ENCODE results near the gene S100Z.
"Not testable (repeated sequence)": the region's sequence is repeated elsewhere in the genome, so short reads cannot be mapped to it uniquely, and the experiment has no call there.

Gene S100Z

DNA sequence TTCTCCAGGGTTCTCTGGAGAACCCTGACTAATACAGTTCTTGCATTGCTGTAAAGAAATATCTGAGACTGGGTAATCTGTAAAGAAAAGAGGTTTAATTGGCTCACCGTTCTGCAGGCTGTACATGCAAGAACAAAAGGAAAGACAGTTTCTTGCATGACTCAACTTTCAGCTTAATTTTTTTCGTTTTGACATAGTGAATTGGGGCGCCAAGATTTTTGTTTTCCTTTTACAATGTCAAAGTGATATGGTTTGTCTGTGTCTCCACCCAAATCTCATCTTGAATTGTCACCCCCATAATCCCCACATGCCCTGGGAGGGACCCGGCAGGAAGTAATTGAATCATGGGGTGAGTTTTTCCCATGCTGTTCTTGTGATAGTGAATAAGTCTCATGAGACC lies 91.2 kb downstream of the S100Z start:
- TF ChIP-seq, protein P1, sequence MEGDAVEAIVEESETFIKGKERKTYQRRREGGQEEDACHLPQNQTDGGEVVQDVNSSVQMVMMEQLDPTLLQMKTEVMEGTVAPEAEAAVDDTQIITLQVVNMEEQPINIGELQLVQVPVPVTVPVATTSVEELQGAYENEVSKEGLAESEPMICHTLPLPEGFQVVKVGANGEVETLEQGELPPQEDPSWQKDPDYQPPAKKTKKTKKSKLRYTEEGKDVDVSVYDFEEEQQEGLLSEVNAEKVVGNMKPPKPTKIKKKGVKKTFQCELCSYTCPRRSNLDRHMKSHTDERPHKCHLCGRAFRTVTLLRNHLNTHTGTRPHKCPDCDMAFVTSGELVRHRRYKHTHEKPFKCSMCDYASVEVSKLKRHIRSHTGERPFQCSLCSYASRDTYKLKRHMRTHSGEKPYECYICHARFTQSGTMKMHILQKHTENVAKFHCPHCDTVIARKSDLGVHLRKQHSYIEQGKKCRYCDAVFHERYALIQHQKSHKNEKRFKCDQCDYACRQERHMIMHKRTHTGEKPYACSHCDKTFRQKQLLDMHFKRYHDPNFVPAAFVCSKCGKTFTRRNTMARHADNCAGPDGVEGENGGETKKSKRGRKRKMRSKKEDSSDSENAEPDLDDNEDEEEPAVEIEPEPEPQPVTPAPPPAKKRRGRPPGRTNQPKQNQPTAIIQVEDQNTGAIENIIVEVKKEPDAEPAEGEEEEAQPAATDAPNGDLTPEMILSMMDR (IDR thresholded peaks at IDR 0.05) = no peak
- no peaks in the 10 kb centered on the region for H3K9me3 ChIP-seq
- no peak overlapping the region for H3K27ac ChIP-seq
- H3K27me3 ChIP-seq = no peaks in the 10 kb centered on the region
- no peaks in the 10 kb centered on the region for H3K4me1 ChIP-seq
- H3K4me3 ChIP-seq = no peak overlapping the region
- H3K36me3 ChIP-seq = no peaks in the 10 kb centered on the region
- intact Hi-C loops (cut with DNase I; ENCODE audit: low total_unique reads) = no loop called here
- no peak for DNase-seq

GRCh38 chr5:76941442-76941841 lies 91.6 kb downstream of the S100Z start:
- H3K4me1 ChIP-seq = no peaks in the 10 kb centered on the region
- no peaks in the 10 kb centered on the region for H3K27me3 ChIP-seq
- no peak for DNase-seq
- H3K9me3 ChIP-seq = no peaks in the 10 kb centered on the region
- H3K27ac ChIP-seq = no peak overlapping the region
- intact Hi-C loops (cut with DNase I; ENCODE audit: low total_unique reads) = no loop called here
- no peaks in the 10 kb centered on the region for H3K36me3 ChIP-seq
- TF ChIP-seq, protein P1 (IDR thresholded peaks at IDR 0.05) = no peak
- H3K4me3 ChIP-seq = no peak overlapping the region

DNA sequence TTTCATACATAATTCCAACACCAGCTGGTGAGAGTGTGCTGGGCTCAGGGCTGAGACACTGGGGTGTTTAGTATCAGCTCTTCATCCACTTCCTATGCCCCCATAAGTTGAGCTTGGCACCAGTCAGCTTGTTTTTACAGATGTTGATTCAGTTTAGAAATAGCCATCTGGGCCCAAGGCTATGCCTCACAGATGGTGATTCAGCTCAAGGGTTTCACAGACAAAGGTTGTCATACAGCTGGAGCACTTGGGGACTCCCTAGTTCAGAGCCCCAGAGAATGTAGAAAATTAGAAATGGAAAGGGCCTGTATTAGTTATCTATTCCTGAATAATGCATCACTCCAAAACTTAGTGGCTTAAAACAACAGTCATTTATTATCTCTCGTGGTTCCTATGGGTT lies 92.8 kb downstream of the S100Z start:
- H3K4me3 ChIP-seq = no peak overlapping the region
- no peaks in the 10 kb centered on the region for H3K27me3 ChIP-seq
- no peaks in the 10 kb centered on the region for H3K4me1 ChIP-seq
- DNase-seq = no peak
- H3K9me3 ChIP-seq = no peaks in the 10 kb centered on the region
- TF ChIP-seq, protein P1 (IDR thresholded peaks at IDR 0.05) = no peak
- no peaks in the 10 kb centered on the region for H3K36me3 ChIP-seq
- intact Hi-C loops (cut with DNase I; ENCODE audit: low total_unique reads) = no loop called here
- no peak overlapping the region for H3K27ac ChIP-seq

GRCh38 chr5:76943006-76943405 lies 93.2 kb downstream of the S100Z start:
- Histone ChIP-seq H3K9me3 (no peaks in the 10 kb centered on the region), H3K27ac (no peak overlapping the region), H3K4me3 (no peak overlapping the region), H3K27me3 (no peaks in the 10 kb centered on the region), H3K4me1 (no peaks in the 10 kb centered on the region), H3K36me3 (no peaks in the 10 kb centered on the region)
- TF ChIP-seq, protein P1 (IDR thresholded peaks at IDR 0.05) = no peak
- DNase-seq = no peak
- intact Hi-C loops (cut with DNase I; ENCODE audit: low total_unique reads) = no loop called here

- Histone ChIP-seq H3K9me3 (no peaks in the 10 kb centered on the region), H3K4me3 (no peak overlapping the region), H3K4me1 (no peaks in the 10 kb centered on the region), H3K36me3 (no peaks in the 10 kb centered on the region), H3K27me3 (no peaks in the 10 kb centered on the region), H3K27ac (no peak overlapping the region)
- DNase-seq = no peak
- TF ChIP-seq, protein P1 (IDR thresholded peaks at IDR 0.05) = no peak
- intact Hi-C loops (cut with DNase I; ENCODE audit: low total_unique reads) = no loop called here
Observed at GRCh38 chr5:76944638-76945037, 94.8 kb downstream of the S100Z start.

DNA sequence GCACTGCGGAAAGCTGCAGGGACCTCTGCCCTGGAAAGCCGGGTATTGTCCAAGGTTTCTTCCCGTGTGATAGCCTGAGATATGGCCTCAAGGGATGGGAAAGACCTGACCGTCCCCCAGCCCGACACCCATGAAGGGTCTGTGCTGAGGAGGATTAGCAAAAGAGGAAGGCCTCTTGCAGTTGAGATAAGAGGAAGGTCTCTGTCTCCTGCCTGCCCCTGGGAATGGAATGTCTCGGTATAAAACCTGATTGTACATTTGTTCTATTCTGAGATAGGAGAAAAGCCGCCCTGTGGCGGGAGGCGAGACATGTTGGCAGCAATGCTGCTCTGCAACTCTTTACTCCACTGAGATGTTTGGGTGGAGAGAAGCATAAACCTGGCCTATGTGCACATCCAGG lies 95.4 kb downstream of the S100Z start:
- not testable (repeated sequence) for DNase-seq

More for the DNA sequence above, 95.4 kb downstream of the S100Z start:
- H3K9me3 ChIP-seq; H3K27ac ChIP-seq; H3K4me3 ChIP-seq; H3K4me1 ChIP-seq; H3K27me3 ChIP-seq; H3K36me3 ChIP-seq; intact Hi-C loops (cut with DNase I; ENCODE audit: low total_unique reads): not testable (repeated sequence)

Data from tibial artery (tissue), 4 donors.